HG02610 (cell line): Measurements from ENCODE around the gene VEPH1.
A peak's percentile ranks its signal among the peaks of the same experiment; 100 is the strongest.

Experiments used
- ATAC-seq: cut with Tn5 transposase; IDR thresholded peaks from one replicate; pipeline ENCODE4 v1.9.1; 2021; ENCODE audit warnings: mild to moderate bottlenecking, moderate library complexity; ENCODE audit not compliant: unreplicated experiment

The VEPH1 gene

DNA sequence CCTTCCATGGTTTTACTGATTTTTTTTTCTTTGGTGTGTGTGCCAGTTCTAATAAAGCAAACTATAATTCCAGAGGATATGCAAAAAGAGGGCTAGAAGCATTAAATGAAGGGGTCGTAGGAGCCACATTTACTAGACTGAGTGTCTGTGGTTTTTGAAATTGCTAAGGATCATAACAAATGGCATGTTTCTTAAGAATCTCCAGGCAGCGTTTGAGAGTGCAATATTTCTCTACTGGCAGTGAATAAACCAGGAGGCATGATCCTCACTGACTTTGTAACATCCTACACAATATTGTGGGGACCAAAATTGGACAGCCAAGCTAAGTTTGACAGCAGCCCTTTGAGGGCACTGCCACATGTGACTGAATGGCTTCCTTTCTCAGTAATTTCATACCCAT is 227.4 kb downstream of the VEPH1 start:
- ATAC-seq = no peak

DNA sequence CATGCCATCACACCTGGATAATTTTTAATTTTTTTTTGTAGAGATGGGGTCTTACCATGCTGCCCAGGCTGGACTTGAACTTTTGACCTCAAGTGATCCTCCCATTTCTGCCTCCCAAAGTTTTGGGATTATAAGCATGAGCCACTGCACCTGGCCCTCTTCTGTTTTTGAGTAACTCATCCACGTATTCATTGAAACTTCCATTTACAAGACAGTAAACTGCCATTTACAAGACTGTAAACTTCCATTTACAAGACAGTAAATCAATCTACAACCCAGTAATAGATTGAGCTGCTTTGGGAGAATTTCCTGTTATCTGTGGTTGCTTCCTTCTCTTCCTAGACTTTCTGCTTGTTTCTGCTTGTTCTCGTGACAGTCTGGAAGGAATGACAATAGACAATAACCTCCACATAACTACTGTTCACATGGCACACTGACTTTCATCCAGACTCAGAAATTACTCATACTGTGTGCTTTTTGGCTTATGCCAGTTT is 228.5 kb downstream of the VEPH1 start:
- no peak for ATAC-seq

GRCh38 chr3:157271283-157271882 is 231.8 kb downstream of the VEPH1 start:
- no peak for ATAC-seq

DNA sequence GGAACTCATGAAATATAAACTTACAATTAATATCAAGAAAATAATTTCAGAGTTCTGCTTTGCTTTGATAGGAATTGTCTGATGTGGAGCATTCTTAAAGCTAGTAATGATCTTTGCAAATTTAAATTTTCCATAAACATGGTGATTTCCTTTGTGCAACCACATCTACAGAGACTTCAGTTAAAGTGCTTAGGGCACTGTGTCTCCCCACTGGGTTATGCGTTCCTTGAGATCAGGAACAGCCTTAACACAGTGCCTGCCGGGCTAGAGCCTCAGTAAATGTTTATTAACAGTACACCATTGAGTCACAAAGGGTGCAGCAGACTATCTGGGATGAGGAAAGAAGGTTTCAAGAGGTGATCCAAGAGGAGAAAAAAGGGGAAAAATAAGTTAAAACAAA is 235.2 kb downstream of the VEPH1 start:
- ATAC-seq = no peak

DNA sequence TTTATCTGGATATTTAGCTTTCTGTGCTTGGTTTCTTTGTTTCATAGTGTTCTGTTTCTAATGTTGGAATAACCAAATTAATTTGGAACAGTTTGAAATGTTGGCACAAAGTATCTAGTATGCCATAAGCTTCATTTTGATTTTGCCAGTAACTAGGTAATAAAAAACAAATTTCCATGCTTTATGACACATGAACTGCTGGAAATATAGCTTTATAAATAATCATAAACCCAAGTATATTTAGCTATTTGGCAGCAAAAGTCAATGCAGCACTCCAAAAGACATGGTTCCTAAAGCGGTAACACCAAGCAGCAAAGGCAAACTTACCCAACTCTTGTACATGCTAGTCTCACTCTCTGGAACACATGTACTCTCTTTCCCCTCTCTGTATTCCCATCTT is 237.3 kb downstream of the VEPH1 start:
- no peak for ATAC-seq

DNA sequence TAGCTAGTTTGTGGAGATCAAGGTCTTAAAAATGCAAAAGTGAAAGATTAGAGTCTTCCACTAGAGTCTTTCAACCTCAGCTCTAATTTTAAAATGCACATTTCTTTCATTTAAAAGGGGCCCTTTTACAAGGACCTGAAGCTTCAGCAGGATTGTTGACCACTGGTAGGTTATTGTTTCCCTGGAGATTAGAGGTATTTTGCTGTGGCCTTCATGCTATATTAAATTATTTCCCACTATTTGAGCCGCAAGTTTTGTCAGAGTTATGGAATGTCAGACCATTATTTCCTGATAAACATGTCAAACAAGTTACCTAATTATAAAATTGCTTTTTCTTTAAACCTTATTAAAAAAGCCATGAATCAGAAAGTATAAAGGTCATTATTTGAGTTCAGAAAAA is 240.2 kb downstream of the VEPH1 start:
- ATAC-seq = no peak

GRCh38 chr3:157261000-157261399 is 242.2 kb downstream of the VEPH1 start:
- ATAC-seq = no peak

- ATAC-seq = no peak
These were observed 243.4 kb downstream of the VEPH1 start for GRCh38 chr3:157259825-157260224.

GRCh38 chr3:157257101-157257500 is 246.1 kb downstream of the VEPH1 start:
- ATAC-seq = no peak

DNA sequence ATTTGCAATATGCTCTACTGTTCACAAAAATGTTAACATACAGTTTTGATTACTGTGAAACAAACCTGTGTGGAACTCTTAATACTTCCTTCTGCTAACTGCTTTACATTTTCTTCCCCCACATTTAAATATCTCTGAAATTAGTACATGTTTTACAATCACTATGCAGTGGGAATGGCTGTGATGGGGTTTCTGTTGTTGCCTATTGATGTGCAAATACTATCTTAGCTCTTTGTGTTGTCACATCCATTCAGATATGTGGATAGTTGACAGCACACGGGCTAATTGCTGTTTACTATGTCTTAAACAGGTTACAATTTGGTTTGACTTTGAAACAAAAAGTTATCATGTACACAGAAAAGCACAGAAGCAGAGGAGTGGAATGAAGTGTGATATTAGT is 247.4 kb downstream of the VEPH1 start:
- no peak for ATAC-seq

DNA sequence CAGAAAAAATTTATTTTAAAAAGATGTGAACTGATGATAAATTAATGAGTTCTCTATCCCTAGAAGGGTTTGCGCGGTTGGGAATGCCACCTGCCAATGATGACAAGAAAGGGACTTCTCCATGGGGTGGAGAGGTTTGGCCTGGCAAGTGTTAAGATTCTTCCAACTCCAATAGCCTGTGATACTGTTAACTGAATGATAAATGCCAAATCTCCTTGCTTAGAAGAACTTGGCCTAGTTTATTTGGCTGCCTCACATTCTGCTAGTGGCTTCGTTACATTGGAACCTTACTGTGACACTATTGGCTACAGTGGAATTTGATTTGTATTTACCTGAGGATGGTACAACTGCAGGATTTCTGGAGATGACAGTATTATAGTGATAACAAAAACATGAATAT is 251.5 kb downstream of the VEPH1 start:
- no peak for ATAC-seq

GRCh38 chr3:157249606-157250005 is 253.6 kb downstream of the VEPH1 start:
- ATAC-seq = no peak

GRCh38 chr3:157248590-157249422 is 254.4 kb downstream of the VEPH1 start:
- no peak for ATAC-seq

DNA sequence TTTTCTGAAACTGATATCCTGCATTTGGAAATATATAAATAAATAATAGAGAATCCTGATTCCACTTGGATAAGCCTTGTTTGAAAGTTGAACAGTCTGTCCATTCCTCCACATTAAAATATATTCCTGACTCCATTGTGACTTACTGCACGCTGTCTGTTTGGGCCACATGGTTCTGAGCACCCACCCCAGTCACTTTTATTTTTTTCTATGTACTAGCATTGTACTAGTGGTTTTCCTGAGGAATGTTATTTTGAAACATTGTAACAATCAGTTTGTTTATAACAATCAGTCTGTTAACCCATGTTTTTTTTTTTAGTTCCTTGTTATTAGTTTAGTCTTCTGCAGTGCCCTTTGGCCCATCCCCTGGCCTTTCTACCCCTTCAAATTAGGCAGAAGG is 255.8 kb downstream of the VEPH1 start:
- ATAC-seq = no peak

DNA sequence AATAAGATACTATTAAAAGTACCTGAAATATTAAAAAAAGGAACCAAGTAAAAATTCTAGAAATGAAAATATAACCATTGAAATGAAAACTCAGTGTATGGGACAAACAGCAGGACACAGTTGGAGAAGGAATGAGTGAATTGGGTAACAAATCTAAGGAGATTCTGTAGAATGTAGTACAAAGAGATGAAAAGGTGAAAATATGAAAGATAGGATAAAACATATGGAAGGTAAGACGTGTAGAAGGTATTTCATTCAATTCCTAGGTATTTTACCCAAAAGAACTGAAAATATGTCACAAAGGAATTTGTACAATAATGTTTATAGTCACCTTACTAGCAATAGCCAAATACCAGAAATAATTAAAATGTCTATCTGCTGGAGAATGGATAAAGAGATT is 260.4 kb downstream of the VEPH1 start:
- no peak for ATAC-seq

DNA sequence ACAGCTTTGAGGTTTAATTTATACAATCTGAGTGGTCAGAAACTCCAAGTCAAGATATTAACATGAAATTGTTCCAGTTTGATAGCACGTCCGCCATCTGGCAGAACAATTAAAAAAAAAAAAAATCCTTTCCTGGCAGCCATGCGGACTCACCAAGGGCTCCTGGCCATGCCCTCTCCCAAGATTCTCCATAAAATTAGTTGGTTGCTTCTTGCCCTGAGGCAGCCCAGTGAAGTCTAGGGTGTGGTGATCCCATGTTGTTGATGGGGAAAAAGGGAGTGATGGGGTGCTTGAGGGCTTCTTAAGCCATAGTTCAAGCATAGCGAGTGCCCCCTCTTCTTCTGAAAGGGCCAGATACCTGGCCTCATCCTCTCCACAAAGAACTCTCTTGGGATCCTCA is 261.6 kb downstream of the VEPH1 start:
- ATAC-seq = no peak

DNA sequence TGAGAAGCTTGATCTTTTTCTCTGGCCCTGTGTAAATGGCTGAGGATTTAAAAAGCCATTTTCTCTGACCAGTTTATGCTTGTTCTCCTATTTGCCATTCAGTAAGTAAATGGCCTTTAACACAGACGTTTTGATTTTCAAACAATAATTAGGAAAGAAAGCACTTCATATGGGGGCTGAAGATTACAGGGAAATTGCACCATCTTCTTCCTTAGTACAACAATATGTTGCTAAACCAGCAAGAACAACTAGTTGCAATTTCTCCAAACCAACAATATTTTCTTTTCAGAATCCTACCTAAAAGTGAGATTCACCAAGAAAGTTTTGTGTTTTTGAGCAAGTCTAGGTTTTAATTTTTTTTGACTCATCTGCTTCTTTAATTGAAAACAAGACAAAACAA is 262.8 kb downstream of the VEPH1 start:
- no peak for ATAC-seq

- ATAC-seq = peak; percentile 100
These were observed 264.0 kb downstream of the VEPH1 start for GRCh38 chr3:157239082-157239704.

- ATAC-seq = no peak
These were observed 264.8 kb downstream of the VEPH1 start for GRCh38 chr3:157238457-157238856.

DNA sequence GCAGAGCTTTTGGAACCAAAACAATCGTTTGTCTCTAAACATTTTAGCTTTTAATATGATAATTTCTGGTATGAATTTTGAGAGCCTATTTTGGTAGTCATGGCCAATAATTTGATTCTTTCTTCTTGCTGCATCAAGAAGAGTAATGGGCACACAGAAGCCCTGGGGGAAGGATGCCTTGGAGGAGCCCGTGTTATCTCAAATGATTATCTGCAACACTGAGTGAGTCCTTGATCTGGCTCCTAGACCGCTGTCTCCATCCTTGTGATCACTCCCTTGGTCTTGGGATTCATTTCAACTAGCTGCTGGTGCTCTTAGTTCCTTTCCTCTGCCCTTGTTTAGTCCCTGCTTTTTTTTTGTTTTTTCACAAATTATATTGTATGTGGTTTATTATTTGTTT is 265.3 kb downstream of the VEPH1 start:
- no peak for ATAC-seq

DNA sequence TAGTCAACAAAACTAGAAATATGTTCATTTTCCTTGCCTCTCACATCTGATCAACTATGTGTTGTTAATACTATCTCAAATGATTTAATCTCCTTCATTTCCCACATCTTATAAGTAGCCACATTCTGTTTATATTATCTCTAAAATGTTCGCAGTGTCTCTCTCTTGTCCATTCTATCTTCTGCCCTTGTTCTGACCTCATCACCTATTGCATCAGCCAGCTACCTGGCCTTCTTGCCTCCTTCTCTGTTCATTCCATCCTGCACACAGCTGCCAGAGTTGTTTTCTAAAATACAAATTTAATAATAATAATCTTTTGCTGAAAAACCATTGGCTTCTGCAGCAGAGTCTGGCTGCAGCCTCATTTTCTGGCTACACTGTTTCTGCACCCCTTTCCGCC is 267.9 kb downstream of the VEPH1 start:
- no peak for ATAC-seq

DNA sequence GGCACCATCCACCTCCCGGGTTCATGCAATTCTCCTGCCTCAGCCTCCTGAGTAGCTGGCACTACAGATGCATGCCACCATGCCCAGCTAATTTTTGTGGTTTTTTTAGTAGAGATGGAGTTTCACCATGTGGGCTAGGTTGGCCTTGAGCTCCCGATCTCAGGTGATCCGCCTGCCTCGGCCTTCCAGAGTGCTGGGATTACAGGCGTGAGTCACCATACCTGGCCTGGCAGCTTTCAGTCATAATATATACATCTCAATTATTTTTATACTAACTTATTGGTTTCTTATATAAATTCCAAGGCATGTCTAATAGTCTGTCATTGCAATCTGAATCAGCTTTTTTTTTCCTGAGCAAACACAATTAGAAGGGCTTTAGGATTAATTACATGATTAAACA is 269.3 kb downstream of the VEPH1 start:
- ATAC-seq = no peak
